CD8-positive, alpha-beta memory T cell (primary cell): ENCODE measurements around the gene P2RY12. TPM values are rescaled to one million over a fixed set of nuclear protein-coding genes. Genes with fewer than 3 reads are reported as not detected.

ENCODE experiments used
- CTCF ChIA-PET: fragments of 350-600 bp; sonication (Branson Sonifier 250); formaldehyde crosslinking; loops from one replicate; lab custom pipeline; 2021; ENCODE audit warnings: antibody characterized with exemption; lab: Charles Lee
- POLR2A ChIA-PET: fragments of 350-600 bp; sonication (Branson Sonifier 250); formaldehyde crosslinking; loops from one replicate; lab custom pipeline; 2021; ENCODE audit warnings: antibody characterized with exemption; lab: Charles Lee
- DNase-seq, 5 donors: peaks; one replicate each; pipeline versions ENCODE4 v3.0.0 to v3.0.0-alpha.2; 2020 to 2022; ENCODE audit warnings: mixed read lengths in 1 of 5
- H3K27ac ChIP-seq: one replicate; pipeline ENCODE4 v1.7.0; 2013; ENCODE audit warnings: low read depth, mild to moderate bottlenecking, low read length, moderate library complexity
- H3K27me3 ChIP-seq: 2 replicates; pipeline ENCODE4 v1.7.0; 2013; ENCODE audit warnings: low read length, mild to moderate bottlenecking; ENCODE audit not compliant: insufficient read depth, poor library complexity, severe bottlenecking
- H3K36me3 ChIP-seq: 2 replicates; pipeline ENCODE4 v1.7.0; 2013; ENCODE audit warnings: mild to moderate bottlenecking, low read length, moderate library complexity; ENCODE audit not compliant: insufficient read depth
- H3K4me1 ChIP-seq: 2 replicates; pipeline ENCODE4 v1.7.0; 2013; ENCODE audit warnings: mild to moderate bottlenecking, low read length, moderate library complexity; ENCODE audit not compliant: insufficient read depth
- H3K4me3 ChIP-seq: 2 replicates; pipeline ENCODE4 v1.7.0; 2013; ENCODE audit warnings: mild to moderate bottlenecking, low read length
- H3K9me3 ChIP-seq: 2 replicates; pipeline ENCODE4 v1.7.0; 2013; ENCODE audit warnings: mild to moderate bottlenecking, low read length
- H3K27ac Mint-ChIP-seq, 8 donors: one replicate each; pipeline ENCODE4 v1.8.0; 2020 to 2021; ENCODE audit warnings: mixed read lengths in 8 of 8, mild to moderate bottlenecking in 6 of 8, inconsistent platforms in 3 of 8, moderate library complexity in 3 of 8
- H3K27me3 Mint-ChIP-seq, 2 donors: one replicate each; pipeline ENCODE4 v1.8.0; 2020 to 2021; ENCODE audit warnings: mixed read lengths in 2 of 2, mild to moderate bottlenecking in 1 of 2, moderate library complexity in 1 of 2
- H3K36me3 Mint-ChIP-seq, 3 donors: one replicate each; pipeline ENCODE4 v1.8.0; 2020 to 2021; ENCODE audit warnings: mixed read lengths in 3 of 3, inconsistent platforms in 1 of 3, mild to moderate bottlenecking in 1 of 3
- H3K4me1 Mint-ChIP-seq, 3 donors: one replicate each; pipeline ENCODE4 v1.8.0; 2020 to 2021; ENCODE audit warnings: mixed read lengths in 3 of 3, inconsistent platforms in 1 of 3, mild to moderate bottlenecking in 1 of 3
- H3K4me3 Mint-ChIP-seq, 7 donors: one replicate each; pipeline ENCODE4 v1.8.0; 2020 to 2021; ENCODE audit warnings: mixed read lengths in 7 of 7, mild to moderate bottlenecking in 6 of 7, moderate library complexity in 4 of 7, inconsistent platforms in 2 of 7
- H3K9me3 Mint-ChIP-seq, 5 donors: one replicate each; pipeline ENCODE4 v1.8.0; 2020 to 2022; ENCODE audit warnings: mixed read lengths in 5 of 5, mild to moderate bottlenecking in 3 of 5, moderate library complexity in 2 of 5, inconsistent platforms in 1 of 5
- polyA plus RNA-seq: library from polyadenylated mRNA; unstranded; fragments of 300-500 nt; fragmentation: Illumina TruSeq; gene quantifications from one replicate; pipeline ENCODE4 v1.2.3, GENCODE V29; 2021
- total RNA-seq, 2 experiments: library from RNA; stranded (reverse); gene quantifications; one replicate each; pipeline ENCODE4 v1.2.3, GENCODE V29; 2021

The P2RY12 gene
- total and polyA plus RNA-seq, 3 experiments from 2014 or later, result not detected

GRCh38 chr3:151309566-151309965 is 75.0 kb downstream of the P2RY12 start:
- Mint-ChIP-seq H3K9me3 (no peaks in the 10 kb centered on the region), H3K4me3 (no peak overlapping the region), H3K27ac (no peak overlapping the region), H3K4me1 (peaks cover 12 to 15% (median 14%) of the 10 kb centered on the region in 3 donors), H3K36me3 (no peaks in the 10 kb centered on the region), H3K27me3 (peaks cover 2% of the 10 kb centered on the region in 2 donors)
- Histone ChIP-seq H3K4me3 (no peak overlapping the region), H3K4me1 (no peaks in the 10 kb centered on the region), H3K27me3 (no peaks in the 10 kb centered on the region), H3K36me3 (no peaks in the 10 kb centered on the region), H3K27ac (no peak overlapping the region), H3K9me3 (no peaks in the 10 kb centered on the region)
- DNase-seq, result no peak
- ChIA-PET POLR2A (no interaction called here), CTCF (no interaction called here)

- H3K4me3 Mint-ChIP-seq, result no peak overlapping the region
- POLR2A ChIA-PET, result no interaction called here
- CTCF ChIA-PET, result no interaction called here
- H3K4me1 ChIP-seq, result no peaks in the 10 kb centered on the region
- no peaks in the 10 kb centered on the region for H3K9me3 Mint-ChIP-seq
- H3K36me3 ChIP-seq, result no peaks in the 10 kb centered on the region
- DNase-seq, result no peak
- no peaks in the 10 kb centered on the region for H3K9me3 ChIP-seq
- H3K27me3 Mint-ChIP-seq, result peaks cover 3 to 13% of the 10 kb centered on the region in 2 donors
- H3K27me3 ChIP-seq, result no peaks in the 10 kb centered on the region
- H3K4me1 Mint-ChIP-seq, result peaks cover 12 to 15% (median 14%) of the 10 kb centered on the region in 3 donors
- no peak overlapping the region for H3K27ac ChIP-seq
- H3K27ac Mint-ChIP-seq, result peak overlapping the region in 1 of 8 donors; percentile 11
- H3K4me3 ChIP-seq, result no peak overlapping the region
- no peaks in the 10 kb centered on the region for H3K36me3 Mint-ChIP-seq
Observed at GRCh38 chr3:151307583-151308488, 76.7 kb downstream of the P2RY12 start.

GRCh38 chr3:151307131-151307530 is 77.4 kb downstream of the P2RY12 start:
- Histone ChIP-seq H3K4me3 (no peak overlapping the region), H3K4me1 (no peaks in the 10 kb centered on the region), H3K27ac (no peak overlapping the region), H3K36me3 (no peaks in the 10 kb centered on the region), H3K27me3 (no peaks in the 10 kb centered on the region), H3K9me3 (no peaks in the 10 kb centered on the region)
- Mint-ChIP-seq H3K27ac (no peak overlapping the region), H3K27me3 (peaks cover 3 to 14% of the 10 kb centered on the region in 2 donors), H3K36me3 (no peaks in the 10 kb centered on the region), H3K9me3 (no peaks in the 10 kb centered on the region), H3K4me1 (peaks cover 12 to 15% (median 14%) of the 10 kb centered on the region in 3 donors), H3K4me3 (no peak overlapping the region)
- CTCF ChIA-PET, result interaction anchor here (1.2 kb wide), 1 partner anchor 23 kb away, joined by 3 read pairs; no protein-coding TSS in a partner anchor
- POLR2A ChIA-PET, result no interaction called here
- no peak for DNase-seq

- ChIA-PET CTCF (interaction anchor here (1.2 kb wide), 1 partner anchor 22 kb away, joined by 3 read pairs; no protein-coding TSS in a partner anchor), POLR2A (no interaction called here)
- no peak for DNase-seq
- Mint-ChIP-seq H3K9me3 (no peaks in the 10 kb centered on the region), H3K27ac (no peak overlapping the region), H3K4me3 (no peak overlapping the region), H3K36me3 (no peaks in the 10 kb centered on the region), H3K27me3 (peaks cover 3 to 14% of the 10 kb centered on the region in 2 donors), H3K4me1 (peaks cover 12 to 15% (median 14%) of the 10 kb centered on the region in 3 donors)
- Histone ChIP-seq H3K9me3 (no peaks in the 10 kb centered on the region), H3K4me1 (no peaks in the 10 kb centered on the region), H3K27me3 (no peaks in the 10 kb centered on the region), H3K27ac (no peak overlapping the region), H3K36me3 (no peaks in the 10 kb centered on the region), H3K4me3 (no peak overlapping the region)
Observed at GRCh38 chr3:151306168-151306810, 78.3 kb downstream of the P2RY12 start.

- peak overlapping the region in 1 of 8 donors; percentile 23 for H3K27ac Mint-ChIP-seq
- H3K4me3 Mint-ChIP-seq, result peak overlapping the region in 2 of 7 donors; percentile 23 to 61
- H3K36me3 Mint-ChIP-seq, result no peaks in the 10 kb centered on the region
- ChIA-PET CTCF (interaction anchor here (1.0 kb wide), 1 partner anchor 149 kb away, joined by 3 read pairs; no protein-coding TSS in a partner anchor), POLR2A (interaction anchor here (0.7 kb wide), 1 partner anchor 864 kb away, joined by 3 read pairs; no protein-coding TSS in a partner anchor)
- Histone ChIP-seq H3K27me3 (no peaks in the 10 kb centered on the region), H3K9me3 (no peaks in the 10 kb centered on the region), H3K4me3 (no peak overlapping the region), H3K4me1 (no peaks in the 10 kb centered on the region), H3K36me3 (no peaks in the 10 kb centered on the region), H3K27ac (no peak overlapping the region)
- H3K27me3 Mint-ChIP-seq, result peaks cover 3 to 16% of the 10 kb centered on the region in 2 donors
- H3K4me1 Mint-ChIP-seq, result peaks cover 12 to 15% (median 14%) of the 10 kb centered on the region in 3 donors
- no peaks in the 10 kb centered on the region for H3K9me3 Mint-ChIP-seq
- no peak for DNase-seq
Observed at GRCh38 chr3:151305775-151306151, 78.8 kb downstream of the P2RY12 start.

- no peaks in the 10 kb centered on the region for H3K9me3 Mint-ChIP-seq
- POLR2A ChIA-PET, result interaction anchor here (0.7 kb wide), 1 partner anchor 863 kb away, joined by 3 read pairs; no protein-coding TSS in a partner anchor
- H3K9me3 ChIP-seq, result no peaks in the 10 kb centered on the region
- H3K36me3 ChIP-seq, result no peaks in the 10 kb centered on the region
- H3K4me1 ChIP-seq, result no peaks in the 10 kb centered on the region
- peak overlapping the region in 4 of 7 donors; percentile 10 to 61 (median 32) for H3K4me3 Mint-ChIP-seq
- peaks cover 3 to 18% of the 10 kb centered on the region in 2 donors for H3K27me3 Mint-ChIP-seq
- no peak overlapping the region for H3K27ac ChIP-seq
- no peak for DNase-seq
- no peaks in the 10 kb centered on the region for H3K27me3 ChIP-seq
- peaks cover 12 to 15% (median 14%) of the 10 kb centered on the region in 3 donors for H3K4me1 Mint-ChIP-seq
- H3K27ac Mint-ChIP-seq, result peak overlapping the region in 1 of 8 donors; percentile 23
- CTCF ChIA-PET, result interaction anchor here (1.0 to 1.4 kb wide), 2 partner anchors 16 to 148 kb away, joined by 3 read pairs; no protein-coding TSS in a partner anchor
- H3K36me3 Mint-ChIP-seq, result no peaks in the 10 kb centered on the region
- H3K4me3 ChIP-seq, result no peak overlapping the region
Observed at GRCh38 chr3:151305060-151305774, 79.3 kb downstream of the P2RY12 start.

GRCh38 chr3:151303751-151304150 is 80.8 kb downstream of the P2RY12 start:
- peaks cover 12 to 15% (median 14%) of the 10 kb centered on the region in 3 donors for H3K4me1 Mint-ChIP-seq
- ChIA-PET CTCF (no interaction called here), POLR2A (no interaction called here)
- Histone ChIP-seq H3K4me3 (no peak overlapping the region), H3K9me3 (no peaks in the 10 kb centered on the region), H3K4me1 (no peaks in the 10 kb centered on the region), H3K27me3 (no peaks in the 10 kb centered on the region), H3K36me3 (no peaks in the 10 kb centered on the region), H3K27ac (no peak overlapping the region)
- peaks cover 4 to 25% of the 10 kb centered on the region in 2 donors for H3K27me3 Mint-ChIP-seq
- peak overlapping the region in 1 of 8 donors; percentile 13 for H3K27ac Mint-ChIP-seq
- H3K4me3 Mint-ChIP-seq, result peak overlapping the region in 1 of 7 donors; percentile 15
- DNase-seq, result no peak
- H3K36me3 Mint-ChIP-seq, result no peaks in the 10 kb centered on the region
- H3K9me3 Mint-ChIP-seq, result no peaks in the 10 kb centered on the region
